Body of pancreas (tissue), 4 donors: Measurements from ENCODE around the gene FPGT.
"Not testable (repeated sequence)": the region's sequence is repeated elsewhere in the genome, so short reads cannot be mapped to it uniquely, and the experiment has no call there.

Experiments used
- POLR2A ChIP-seq, 3 donors: fragments of 450-650 bp; IDR thresholded peaks; one replicate each; pipeline ENCODE4 v1.6.1; 2016; ENCODE audit warnings: antibody characterized with exemption in 3 of 3, mild to moderate bottlenecking in 2 of 3
- TF ChIP-seq, protein P1 (sequence below), 7 experiments: fragments of 450-650 bp in 4 of 7; fragments of 200-600 bp in 3 of 7; sonication (generic) in 3 of 7; IDR thresholded peaks; one replicate each; pipeline ENCODE4 v1.5.1; 2016 to 2019; ENCODE audit warnings: antibody characterized with exemption in 7 of 7

DNA sequence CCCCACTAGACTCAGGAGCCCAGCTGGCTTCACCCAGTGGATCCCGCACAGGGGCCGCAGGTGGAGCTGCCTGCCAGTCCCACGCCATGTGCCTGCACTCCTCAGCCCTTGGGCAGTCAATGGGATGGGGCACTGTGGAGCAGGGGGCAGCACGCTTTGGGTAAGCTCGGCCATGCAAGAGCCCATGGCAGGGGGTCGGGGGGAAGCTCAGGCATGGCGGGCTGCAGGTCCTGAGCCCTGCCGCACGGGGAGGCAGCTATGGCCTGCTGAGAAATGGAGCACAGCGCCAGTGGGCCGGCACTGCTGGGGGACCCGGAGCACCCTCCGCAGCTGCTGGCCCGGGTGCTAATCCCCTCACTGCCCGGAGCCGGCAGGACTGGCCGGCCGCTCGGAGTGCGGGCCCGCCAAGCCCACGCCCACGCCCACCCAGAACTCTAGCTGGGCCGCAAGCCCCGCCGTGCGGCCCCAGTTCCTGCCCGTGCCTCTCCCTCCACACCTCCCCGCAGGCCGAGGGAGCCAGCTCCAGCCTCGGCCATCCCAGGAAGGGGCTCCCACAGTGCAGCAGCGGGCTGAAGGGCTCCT, 55.3 kb downstream of the FPGT start:
- TF ChIP-seq POLR2A (IDR thresholded peaks at IDR 0.05) = not testable (repeated sequence)
- TF ChIP-seq, protein P1, sequence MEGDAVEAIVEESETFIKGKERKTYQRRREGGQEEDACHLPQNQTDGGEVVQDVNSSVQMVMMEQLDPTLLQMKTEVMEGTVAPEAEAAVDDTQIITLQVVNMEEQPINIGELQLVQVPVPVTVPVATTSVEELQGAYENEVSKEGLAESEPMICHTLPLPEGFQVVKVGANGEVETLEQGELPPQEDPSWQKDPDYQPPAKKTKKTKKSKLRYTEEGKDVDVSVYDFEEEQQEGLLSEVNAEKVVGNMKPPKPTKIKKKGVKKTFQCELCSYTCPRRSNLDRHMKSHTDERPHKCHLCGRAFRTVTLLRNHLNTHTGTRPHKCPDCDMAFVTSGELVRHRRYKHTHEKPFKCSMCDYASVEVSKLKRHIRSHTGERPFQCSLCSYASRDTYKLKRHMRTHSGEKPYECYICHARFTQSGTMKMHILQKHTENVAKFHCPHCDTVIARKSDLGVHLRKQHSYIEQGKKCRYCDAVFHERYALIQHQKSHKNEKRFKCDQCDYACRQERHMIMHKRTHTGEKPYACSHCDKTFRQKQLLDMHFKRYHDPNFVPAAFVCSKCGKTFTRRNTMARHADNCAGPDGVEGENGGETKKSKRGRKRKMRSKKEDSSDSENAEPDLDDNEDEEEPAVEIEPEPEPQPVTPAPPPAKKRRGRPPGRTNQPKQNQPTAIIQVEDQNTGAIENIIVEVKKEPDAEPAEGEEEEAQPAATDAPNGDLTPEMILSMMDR (IDR thresholded peaks at IDR 0.05) = not testable (repeated sequence)
